ENCODE results near the gene FAM222A. TPM values are rescaled to one million over a fixed set of nuclear protein-coding genes. Genes with fewer than 3 reads are reported as not detected.

FAM222A gene
- polyA plus RNA-seq, 1 experiment = 0.36 TPM

DNA sequence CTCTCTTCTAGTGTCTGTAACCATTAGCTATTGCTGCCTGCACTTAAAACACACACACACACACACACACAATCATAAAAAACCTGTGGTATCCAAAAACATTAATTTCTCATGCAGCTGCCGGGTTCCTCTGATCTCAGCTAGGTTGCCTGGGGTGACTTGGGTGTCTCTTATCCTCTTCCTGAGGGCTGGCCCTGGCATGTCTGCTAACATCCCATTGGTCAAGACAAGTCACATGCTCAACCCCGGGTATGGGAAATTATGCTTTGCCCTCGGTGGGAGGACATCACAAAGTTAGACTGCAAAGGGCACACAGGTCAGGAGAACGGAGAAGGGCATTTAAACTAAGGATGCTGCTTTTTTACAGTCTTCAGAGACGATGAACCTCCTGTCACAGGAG is 63.9 kb downstream of the FAM222A start:
- no peak for DNase-seq (ENCODE audit: low read depth)
- TF ChIP-seq, protein P1, sequence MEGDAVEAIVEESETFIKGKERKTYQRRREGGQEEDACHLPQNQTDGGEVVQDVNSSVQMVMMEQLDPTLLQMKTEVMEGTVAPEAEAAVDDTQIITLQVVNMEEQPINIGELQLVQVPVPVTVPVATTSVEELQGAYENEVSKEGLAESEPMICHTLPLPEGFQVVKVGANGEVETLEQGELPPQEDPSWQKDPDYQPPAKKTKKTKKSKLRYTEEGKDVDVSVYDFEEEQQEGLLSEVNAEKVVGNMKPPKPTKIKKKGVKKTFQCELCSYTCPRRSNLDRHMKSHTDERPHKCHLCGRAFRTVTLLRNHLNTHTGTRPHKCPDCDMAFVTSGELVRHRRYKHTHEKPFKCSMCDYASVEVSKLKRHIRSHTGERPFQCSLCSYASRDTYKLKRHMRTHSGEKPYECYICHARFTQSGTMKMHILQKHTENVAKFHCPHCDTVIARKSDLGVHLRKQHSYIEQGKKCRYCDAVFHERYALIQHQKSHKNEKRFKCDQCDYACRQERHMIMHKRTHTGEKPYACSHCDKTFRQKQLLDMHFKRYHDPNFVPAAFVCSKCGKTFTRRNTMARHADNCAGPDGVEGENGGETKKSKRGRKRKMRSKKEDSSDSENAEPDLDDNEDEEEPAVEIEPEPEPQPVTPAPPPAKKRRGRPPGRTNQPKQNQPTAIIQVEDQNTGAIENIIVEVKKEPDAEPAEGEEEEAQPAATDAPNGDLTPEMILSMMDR (IDR thresholded peaks at IDR 0.05; ENCODE audit: insufficient read depth, low read depth, low read length) = no peak
- ChIA-PET POLR2A (interaction anchor here (0.5 kb wide), 1 partner anchor 253 kb away, joined by 3 read pairs; no protein-coding TSS in a partner anchor), CTCF (interaction anchor here (1.5 to 12.5 kb wide), 3 partner anchors 181 to 259 kb away, joined by 3 to 200 read pairs (median 77); no protein-coding TSS in a partner anchor)
- H3K4me3 ChIP-seq (ENCODE audit: low read depth, low read length) = no peak overlapping the region
- peaks cover 4% of the 10 kb centered on the region for H3K27me3 ChIP-seq (ENCODE audit: control insufficient read depth, insufficient read depth, low read length)
- H3K36me3 ChIP-seq (ENCODE audit: control insufficient read depth, insufficient read depth, low read length) = no peaks in the 10 kb centered on the region

DNA sequence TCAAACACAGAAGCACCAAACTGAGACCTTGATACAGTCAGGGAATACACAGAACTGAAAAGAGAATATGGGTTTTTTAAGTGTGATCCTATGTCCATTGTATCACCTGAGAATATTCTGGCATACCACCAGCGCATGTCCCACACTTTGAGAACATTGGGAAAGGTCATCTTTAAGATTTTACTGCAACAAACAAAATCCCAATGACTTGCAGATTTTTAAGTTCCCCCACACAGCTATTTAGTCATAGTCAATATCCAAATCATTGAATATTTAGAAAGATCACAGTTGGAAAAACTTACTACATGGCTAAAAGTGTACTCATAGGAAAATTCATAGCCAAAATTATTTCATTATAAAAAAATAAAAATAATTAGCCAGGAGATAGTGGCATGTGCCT is 65.1 kb downstream of the FAM222A start:
- CTCF ChIA-PET = interaction anchor here (0.9 to 12.5 kb wide), 2 partner anchors 67 to 182 kb away, joined by 5 to 200 read pairs; no protein-coding TSS in a partner anchor

DNA sequence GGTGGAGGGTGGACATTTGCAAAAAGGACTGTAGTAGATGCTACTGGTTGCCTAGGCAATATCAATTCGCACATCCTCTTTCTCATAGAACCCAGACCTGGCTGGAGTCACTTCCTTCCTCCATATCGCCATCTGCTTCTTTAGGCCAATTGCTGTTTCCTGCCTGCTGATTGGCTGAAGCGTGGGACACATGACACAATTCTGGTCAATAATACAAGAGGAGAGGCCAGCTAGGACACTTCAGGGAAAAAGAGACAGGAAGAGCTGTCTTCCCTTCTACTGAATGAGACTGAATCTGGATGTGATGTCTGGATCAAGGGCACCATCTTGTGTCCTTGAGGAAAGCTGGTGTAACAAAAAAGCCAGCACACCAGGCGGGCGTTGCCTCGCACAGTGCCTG is 65.8 kb downstream of the FAM222A start:
- TF ChIP-seq, protein P1 (IDR thresholded peaks at IDR 0.05; ENCODE audit: insufficient read depth, low read depth, low read length) = no peak
- Histone ChIP-seq H3K36me3 (ENCODE audit: control insufficient read depth, insufficient read depth, low read length) (no peaks in the 10 kb centered on the region), H3K4me3 (ENCODE audit: low read depth, low read length) (no peak overlapping the region), H3K27me3 (ENCODE audit: control insufficient read depth, insufficient read depth, low read length) (no peaks in the 10 kb centered on the region)
- ChIA-PET CTCF (interaction anchor here (1.7 to 12.5 kb wide), 2 partner anchors 66 to 183 kb away, joined by 3 to 200 read pairs; no protein-coding TSS in a partner anchor), POLR2A (no interaction called here)
- no peak for DNase-seq (ENCODE audit: low read depth)

More for the DNA sequence above, 65.1 kb downstream of the FAM222A start:
- no peaks in the 10 kb centered on the region for H3K36me3 ChIP-seq (ENCODE audit: control insufficient read depth, insufficient read depth, low read length)
- TF ChIP-seq, protein P1 (IDR thresholded peaks at IDR 0.05; ENCODE audit: insufficient read depth, low read depth, low read length) = no peak
- POLR2A ChIA-PET = no interaction called here
- no peak for DNase-seq (ENCODE audit: low read depth)
- H3K4me3 ChIP-seq (ENCODE audit: low read depth, low read length) = no peak overlapping the region
- H3K27me3 ChIP-seq (ENCODE audit: control insufficient read depth, insufficient read depth, low read length) = peaks cover 2% of the 10 kb centered on the region

DNA sequence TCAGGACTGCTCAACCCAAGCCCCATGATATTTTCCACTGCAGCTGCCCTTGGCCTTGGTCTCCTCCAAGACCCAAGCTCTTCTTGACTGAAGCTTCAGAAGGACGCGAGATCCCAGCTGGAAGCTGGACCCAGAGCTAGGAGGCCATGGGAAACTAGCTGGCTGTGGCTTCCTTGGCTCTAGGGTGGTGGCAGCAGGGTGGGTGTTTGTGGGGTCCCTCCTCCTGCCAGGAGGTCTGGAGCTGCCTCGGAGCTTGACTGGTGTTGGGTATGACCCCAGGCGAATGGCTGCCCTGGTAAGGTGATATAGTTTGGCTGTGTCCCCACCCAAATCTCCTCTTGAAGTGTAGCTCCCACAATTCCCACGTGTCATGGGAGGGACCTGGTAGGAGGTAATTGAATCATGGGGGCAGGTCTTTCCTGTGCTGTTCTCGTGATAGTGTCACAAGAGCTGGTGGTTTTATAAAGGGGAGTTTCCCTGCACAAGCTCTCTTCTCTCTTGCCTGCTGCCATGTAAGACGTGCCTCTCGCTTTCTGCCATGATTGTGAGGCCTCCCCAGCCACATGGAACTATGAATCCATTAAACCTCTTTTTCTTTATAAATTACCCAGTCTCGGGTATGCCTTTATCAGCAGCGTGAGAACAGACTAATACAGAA is 68.2 kb downstream of the FAM222A start:
- CTCF ChIA-PET = interaction anchor here (0.9 to 12.5 kb wide), 3 partner anchors 19 to 185 kb away, joined by 3 to 200 read pairs (median 4); no protein-coding TSS in a partner anchor
- H3K36me3 ChIP-seq (ENCODE audit: control insufficient read depth, insufficient read depth, low read length) = peaks cover 4% of the 10 kb centered on the region; the same call in 1 of the 2 replicates
- POLR2A ChIA-PET = no interaction called here

DNA sequence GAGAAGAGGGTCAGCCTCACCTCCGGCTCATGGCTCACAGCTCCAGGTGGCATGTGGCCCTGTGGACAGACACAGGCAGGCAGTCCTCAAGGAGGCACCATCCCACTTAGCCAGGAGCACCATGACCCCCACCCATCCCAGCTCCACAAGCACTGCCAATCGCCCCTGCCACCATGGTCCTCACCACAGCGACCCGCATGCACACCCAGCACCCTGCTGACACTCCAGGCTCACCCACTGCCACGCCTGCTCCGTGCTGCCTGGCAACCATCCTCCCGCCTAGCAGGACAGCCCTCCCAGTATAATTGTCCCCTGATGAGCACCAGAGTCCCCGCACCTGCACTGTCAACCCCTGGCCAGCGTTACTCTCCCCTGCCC is 68.7 kb downstream of the FAM222A start:
- no peak for DNase-seq (ENCODE audit: low read depth)
- ChIA-PET POLR2A (no interaction called here), CTCF (interaction anchor here (12.5 kb wide), 1 partner anchor 186 kb away, joined by 200 read pairs; no protein-coding TSS in a partner anchor)
- Histone ChIP-seq H3K27me3 (ENCODE audit: control insufficient read depth, insufficient read depth, low read length) (no peaks in the 10 kb centered on the region), H3K4me3 (ENCODE audit: low read depth, low read length) (no peak overlapping the region), H3K36me3 (ENCODE audit: control insufficient read depth, insufficient read depth, low read length) (peaks cover 4% of the 10 kb centered on the region; the same call in 1 of the 2 replicates)
- TF ChIP-seq, protein P1 (IDR thresholded peaks at IDR 0.05; ENCODE audit: insufficient read depth, low read depth, low read length) = no peak

More for the DNA sequence above, 68.2 kb downstream of the FAM222A start:
- H3K27me3 ChIP-seq (ENCODE audit: control insufficient read depth, insufficient read depth, low read length) = no peaks in the 10 kb centered on the region
- TF ChIP-seq, protein P1 (IDR thresholded peaks at IDR 0.05; ENCODE audit: insufficient read depth, low read depth, low read length) = no peak
- DNase-seq (ENCODE audit: low read depth) = no peak
- H3K4me3 ChIP-seq (ENCODE audit: low read depth, low read length) = no peak overlapping the region
